H1 (cell line): Measurements from ENCODE around the gene KNDC1. TPM values are rescaled to one million over a fixed set of nuclear protein-coding genes. Genes with fewer than 3 reads are reported as not detected.

Experiments
- GABPA ChIP-seq: IDR thresholded peaks from 2 replicates; pipeline ENCODE4 v1.6.1; 2011; ENCODE audit warnings: mild to moderate bottlenecking, low read length, moderate library complexity, borderline replicate concordance; ENCODE audit not compliant: insufficient read depth
- SUZ12 ChIP-seq: fragments of 200-600 bp; sonication (generic); IDR thresholded peaks from 2 replicates; pipeline ENCODE4 v1.6.1; 2012; ENCODE audit warnings: mild to moderate bottlenecking, inconsistent platforms, low read length, moderate library complexity, mixed read lengths
- polyA plus RNA-seq, 7 experiments: library from polyadenylated mRNA; depleted of rRNA in 3 of 7; stranded (reverse) in 5 of 7; unstranded in 2 of 7; fragments of >200 nt in 5 of 7; fragments of 200-250 nt in 2 of 7; gene quantifications; 1 replicate in 5 of 7; 2 replicates in 1 of 7; 4 replicates in 1 of 7; pipeline versions ENCODE4 v1.2.1 to v1.2.3, GENCODE V29; 2011 to 2013; ENCODE audit warnings: missing spikeins in 2 of 7, mixed read lengths in 2 of 7
- total RNA-seq: library from RNA; stranded (reverse); fragmentation: NEBNext Ultra II Directional; extraction: Animal tissue kit (Norgen Biotek cat#: 25700); gene quantifications from 2 replicates; pipeline ENCODE4 v1.2.1, GENCODE V29; 2021
- TF ChIP-seq, protein P1 (sequence below): fragments of 300-600 bp; sonication (generic); IDR thresholded peaks from 2 replicates; pipeline ENCODE4 v1.7.1; 2012; ENCODE audit warnings: low read length, moderate library complexity, mild to moderate bottlenecking, inconsistent platforms; ENCODE audit not compliant: insufficient replicate concordance

The KNDC1 gene
- total and polyA plus RNA-seq, 2 of the 8 experiments (the other 6 are each of a cell fraction or from before 2014, with no cell fraction given), result 7.5 to 16.7 TPM

DNA sequence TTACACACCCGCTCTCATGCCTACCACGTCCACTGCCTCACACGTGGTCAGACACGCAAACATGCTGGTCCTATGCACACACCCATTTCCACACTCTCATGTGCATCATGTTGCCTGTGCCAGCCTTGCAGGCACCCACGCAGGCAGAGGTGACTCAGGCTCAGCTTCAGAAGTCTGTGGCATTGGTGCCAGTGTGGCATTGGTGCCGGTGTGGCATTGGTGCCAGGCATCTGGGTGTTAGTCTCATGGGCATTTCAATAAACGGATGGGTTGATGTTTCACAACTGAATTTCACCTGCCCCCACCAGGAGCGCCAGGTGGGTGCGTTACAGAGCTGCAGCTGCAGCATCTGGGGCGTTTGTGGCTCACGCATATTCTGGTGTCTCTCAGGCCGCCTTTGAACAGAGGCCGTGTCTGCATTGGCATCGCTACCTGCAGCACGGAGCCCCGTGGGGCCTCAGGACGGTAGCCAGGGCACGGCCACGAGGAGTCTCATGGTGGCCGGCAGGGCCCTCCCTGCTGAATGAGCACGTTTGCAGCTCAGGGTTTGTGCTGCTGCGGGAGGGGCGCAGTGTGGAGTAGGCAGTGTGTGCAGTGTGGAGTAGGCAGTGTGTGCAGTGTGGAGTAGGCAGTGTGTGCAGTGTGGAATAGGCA is 24.7 kb downstream of the KNDC1 start (continued):
- TF ChIP-seq, protein P1, sequence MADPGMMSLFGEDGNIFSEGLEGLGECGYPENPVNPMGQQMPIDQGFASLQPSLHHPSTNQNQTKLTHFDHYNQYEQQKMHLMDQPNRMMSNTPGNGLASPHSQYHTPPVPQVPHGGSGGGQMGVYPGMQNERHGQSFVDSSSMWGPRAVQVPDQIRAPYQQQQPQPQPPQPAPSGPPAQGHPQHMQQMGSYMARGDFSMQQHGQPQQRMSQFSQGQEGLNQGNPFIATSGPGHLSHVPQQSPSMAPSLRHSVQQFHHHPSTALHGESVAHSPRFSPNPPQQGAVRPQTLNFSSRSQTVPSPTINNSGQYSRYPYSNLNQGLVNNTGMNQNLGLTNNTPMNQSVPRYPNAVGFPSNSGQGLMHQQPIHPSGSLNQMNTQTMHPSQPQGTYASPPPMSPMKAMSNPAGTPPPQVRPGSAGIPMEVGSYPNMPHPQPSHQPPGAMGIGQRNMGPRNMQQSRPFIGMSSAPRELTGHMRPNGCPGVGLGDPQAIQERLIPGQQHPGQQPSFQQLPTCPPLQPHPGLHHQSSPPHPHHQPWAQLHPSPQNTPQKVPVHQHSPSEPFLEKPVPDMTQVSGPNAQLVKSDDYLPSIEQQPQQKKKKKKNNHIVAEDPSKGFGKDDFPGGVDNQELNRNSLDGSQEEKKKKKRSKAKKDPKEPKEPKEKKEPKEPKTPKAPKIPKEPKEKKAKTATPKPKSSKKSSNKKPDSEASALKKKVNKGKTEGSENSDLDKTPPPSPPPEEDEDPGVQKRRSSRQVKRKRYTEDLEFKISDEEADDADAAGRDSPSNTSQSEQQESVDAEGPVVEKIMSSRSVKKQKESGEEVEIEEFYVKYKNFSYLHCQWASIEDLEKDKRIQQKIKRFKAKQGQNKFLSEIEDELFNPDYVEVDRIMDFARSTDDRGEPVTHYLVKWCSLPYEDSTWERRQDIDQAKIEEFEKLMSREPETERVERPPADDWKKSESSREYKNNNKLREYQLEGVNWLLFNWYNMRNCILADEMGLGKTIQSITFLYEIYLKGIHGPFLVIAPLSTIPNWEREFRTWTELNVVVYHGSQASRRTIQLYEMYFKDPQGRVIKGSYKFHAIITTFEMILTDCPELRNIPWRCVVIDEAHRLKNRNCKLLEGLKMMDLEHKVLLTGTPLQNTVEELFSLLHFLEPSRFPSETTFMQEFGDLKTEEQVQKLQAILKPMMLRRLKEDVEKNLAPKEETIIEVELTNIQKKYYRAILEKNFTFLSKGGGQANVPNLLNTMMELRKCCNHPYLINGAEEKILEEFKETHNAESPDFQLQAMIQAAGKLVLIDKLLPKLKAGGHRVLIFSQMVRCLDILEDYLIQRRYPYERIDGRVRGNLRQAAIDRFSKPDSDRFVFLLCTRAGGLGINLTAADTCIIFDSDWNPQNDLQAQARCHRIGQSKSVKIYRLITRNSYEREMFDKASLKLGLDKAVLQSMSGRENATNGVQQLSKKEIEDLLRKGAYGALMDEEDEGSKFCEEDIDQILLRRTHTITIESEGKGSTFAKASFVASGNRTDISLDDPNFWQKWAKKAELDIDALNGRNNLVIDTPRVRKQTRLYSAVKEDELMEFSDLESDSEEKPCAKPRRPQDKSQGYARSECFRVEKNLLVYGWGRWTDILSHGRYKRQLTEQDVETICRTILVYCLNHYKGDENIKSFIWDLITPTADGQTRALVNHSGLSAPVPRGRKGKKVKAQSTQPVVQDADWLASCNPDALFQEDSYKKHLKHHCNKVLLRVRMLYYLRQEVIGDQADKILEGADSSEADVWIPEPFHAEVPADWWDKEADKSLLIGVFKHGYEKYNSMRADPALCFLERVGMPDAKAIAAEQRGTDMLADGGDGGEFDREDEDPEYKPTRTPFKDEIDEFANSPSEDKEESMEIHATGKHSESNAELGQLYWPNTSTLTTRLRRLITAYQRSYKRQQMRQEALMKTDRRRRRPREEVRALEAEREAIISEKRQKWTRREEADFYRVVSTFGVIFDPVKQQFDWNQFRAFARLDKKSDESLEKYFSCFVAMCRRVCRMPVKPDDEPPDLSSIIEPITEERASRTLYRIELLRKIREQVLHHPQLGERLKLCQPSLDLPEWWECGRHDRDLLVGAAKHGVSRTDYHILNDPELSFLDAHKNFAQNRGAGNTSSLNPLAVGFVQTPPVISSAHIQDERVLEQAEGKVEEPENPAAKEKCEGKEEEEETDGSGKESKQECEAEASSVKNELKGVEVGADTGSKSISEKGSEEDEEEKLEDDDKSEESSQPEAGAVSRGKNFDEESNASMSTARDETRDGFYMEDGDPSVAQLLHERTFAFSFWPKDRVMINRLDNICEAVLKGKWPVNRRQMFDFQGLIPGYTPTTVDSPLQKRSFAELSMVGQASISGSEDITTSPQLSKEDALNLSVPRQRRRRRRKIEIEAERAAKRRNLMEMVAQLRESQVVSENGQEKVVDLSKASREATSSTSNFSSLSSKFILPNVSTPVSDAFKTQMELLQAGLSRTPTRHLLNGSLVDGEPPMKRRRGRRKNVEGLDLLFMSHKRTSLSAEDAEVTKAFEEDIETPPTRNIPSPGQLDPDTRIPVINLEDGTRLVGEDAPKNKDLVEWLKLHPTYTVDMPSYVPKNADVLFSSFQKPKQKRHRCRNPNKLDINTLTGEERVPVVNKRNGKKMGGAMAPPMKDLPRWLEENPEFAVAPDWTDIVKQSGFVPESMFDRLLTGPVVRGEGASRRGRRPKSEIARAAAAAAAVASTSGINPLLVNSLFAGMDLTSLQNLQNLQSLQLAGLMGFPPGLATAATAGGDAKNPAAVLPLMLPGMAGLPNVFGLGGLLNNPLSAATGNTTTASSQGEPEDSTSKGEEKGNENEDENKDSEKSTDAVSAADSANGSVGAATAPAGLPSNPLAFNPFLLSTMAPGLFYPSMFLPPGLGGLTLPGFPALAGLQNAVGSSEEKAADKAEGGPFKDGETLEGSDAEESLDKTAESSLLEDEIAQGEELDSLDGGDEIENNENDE, result no peak
- TF ChIP-seq GABPA (no peak), SUZ12 (no peak)
